HT1080 (cell line): ENCODE results near the gene OR8B8. TPM values are rescaled to one million over a fixed set of nuclear protein-coding genes. Genes with fewer than 3 reads are reported as not detected.
"Not testable (repeated sequence)": the region's sequence is repeated elsewhere in the genome, so short reads cannot be mapped to it uniquely, and the experiment has no call there.

Source experiments
- DNase-seq: peaks from one replicate; pipeline ENCODE4 v3.0.0-alpha.2; 2015; ENCODE audit warnings: low read depth
- total RNA-seq: library from RNA; depleted of rRNA; stranded (reverse); fragments of >200 nt; shearing (Covaris generic); gene quantifications from 2 replicates; pipeline ENCODE4 v1.2.3, GENCODE V29; 2014; rRNA removed

Gene OR8B8
- total RNA-seq, 1 experiment from 2014 or later, result not detected

DNA sequence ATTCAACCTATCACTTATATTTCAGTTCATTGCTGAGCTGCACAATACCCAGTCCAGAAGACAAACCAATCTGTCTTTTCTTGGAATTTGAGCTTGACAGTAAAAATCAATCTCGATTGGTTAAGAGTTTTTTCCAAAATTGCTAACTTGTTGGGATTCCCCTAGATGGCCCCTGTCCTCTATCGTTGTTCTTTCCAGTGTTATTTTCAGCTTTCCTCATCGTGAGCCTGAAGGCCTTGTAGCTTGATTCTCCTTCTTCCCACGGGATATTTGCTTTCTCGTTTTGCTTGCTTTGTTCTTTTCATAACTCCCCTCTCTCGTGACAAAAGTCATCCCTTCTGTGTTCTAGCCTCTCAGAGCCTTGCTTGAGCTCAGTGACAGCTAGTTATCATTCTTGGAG is 3.1 kb downstream of the OR8B8 start:
- no peak for DNase-seq

DNA sequence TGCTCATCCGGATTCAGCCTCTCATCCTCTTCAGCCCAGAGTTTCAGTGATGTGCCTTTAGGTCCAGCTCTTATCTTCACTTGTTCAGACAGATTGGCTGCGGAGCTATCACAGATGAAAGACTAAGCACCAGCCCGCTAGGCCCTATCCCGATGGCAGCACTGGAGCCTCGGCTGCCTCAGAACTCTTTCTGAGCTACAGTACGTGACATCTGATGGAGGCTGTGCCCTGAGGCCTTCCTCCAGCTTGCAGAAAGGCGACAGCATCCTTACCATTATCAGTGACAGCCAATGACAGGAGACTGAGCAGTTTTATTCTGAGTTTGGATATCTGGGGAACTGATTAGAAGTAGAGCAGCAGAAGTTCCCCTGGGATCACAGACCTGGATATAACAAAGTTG is 4.0 kb downstream of the OR8B8 start:
- no peak for DNase-seq

DNA sequence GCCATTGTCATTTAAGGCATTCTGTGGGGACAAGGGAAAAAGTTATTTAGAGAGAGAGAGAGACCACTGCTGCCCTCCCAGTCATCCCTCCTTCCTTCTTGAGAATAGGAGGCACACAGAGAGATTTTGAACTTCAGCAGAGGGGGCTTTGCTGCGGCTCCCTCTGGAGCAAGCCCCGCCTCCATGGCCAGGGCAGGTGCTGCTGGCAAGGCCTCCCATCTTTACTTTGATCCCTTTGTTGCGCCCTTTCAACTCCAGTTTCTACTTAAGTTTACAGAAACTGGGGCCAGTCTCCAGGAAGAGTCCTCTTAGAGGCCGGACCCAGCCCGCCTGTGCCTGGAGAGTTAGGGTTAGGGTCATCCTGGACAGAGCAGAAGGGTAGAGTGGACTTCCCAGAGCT is 4.4 kb downstream of the OR8B8 start:
- DNase-seq, result no peak

DNA sequence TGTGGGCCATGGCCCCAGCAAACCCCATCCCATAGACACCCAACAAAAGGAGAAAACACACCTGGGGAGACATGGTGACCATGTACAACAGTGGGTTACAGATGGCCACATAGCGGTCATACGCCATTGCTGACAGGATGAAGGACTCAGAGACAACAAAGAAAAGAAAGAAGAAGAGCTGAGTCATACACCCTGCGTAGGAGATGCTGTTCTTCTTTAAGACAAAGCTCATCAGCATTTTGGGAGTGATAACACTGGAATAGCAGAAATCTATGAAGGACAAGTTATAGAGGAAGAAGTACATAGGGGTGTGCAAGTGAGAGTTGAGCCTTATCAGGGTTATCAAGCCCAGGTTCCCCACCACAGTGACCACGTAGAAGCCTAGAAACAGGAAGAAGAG is 4.9 kb downstream of the OR8B8 start:
- no peak for DNase-seq

DNA sequence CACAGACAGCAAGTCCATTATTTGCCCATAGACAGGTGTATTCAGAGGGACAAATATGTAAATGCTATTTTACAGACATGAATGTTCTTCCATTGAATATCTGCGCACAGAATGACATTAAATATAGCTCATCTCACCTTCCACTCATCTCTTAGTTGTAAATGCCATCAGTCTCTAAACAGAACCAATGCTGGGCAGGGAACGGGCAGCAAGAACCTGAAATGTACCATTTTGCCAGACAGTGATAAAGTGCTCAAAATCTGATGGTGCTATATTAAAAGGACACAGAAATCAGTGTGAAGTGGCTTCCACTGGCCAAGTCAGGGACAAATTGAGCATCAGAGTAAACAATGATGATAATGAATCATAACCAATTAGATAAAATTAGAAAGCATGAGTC is 10.8 kb downstream of the OR8B8 start:
- no peak for DNase-seq

DNA sequence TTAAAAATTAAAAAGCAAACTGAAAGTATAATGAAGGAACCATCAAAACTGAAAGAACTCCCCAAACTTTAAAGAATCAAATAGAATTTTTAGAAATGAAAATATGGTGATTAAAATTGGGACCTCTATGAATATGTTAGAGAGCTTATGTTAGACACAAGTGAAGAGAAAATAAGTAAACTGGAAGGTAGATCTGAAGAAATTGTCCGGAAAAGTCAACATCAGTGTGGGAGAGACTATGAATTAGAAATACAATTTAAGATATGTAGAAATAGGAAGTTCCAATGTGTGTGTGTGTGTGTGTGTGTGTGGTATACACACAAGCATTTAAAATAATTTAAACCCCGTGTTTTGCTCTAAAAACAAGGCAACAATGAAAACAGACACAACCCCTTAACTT is 15.9 kb downstream of the OR8B8 start:
- no peak for DNase-seq

DNA sequence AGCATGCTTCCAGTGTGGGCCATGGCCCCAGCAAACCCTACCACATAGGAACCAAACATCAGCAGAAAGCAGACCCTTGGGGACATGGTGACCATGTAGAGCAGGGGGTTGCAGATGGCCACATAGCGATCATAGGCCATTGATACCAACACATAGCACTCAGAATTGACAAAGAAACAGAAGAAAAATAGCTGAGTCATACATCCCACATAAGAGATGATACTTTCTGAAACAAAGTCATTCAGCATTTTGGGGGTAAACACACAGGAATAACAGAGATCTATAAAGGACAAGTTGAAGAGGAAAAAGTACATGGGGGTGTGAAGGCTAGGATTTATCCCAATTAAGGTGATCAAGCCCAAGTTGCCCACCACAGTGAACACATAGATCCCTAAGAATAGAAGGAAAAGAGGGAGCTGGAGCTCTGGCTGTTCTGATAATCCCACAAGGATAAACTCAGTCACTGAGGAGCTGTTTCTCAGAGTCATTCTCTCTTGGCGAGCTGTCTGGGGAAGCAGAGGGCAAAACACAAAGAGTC is 21.0 kb downstream of the OR8B8 start, which contains the start of gene OR8B4:
Gene OR8B4 (minus strand): TSS at position 488 of the 538 bp plus-strand sequence. CDS start 0 bp downstream, at position 488.
- DNase-seq, result no peak

DNA sequence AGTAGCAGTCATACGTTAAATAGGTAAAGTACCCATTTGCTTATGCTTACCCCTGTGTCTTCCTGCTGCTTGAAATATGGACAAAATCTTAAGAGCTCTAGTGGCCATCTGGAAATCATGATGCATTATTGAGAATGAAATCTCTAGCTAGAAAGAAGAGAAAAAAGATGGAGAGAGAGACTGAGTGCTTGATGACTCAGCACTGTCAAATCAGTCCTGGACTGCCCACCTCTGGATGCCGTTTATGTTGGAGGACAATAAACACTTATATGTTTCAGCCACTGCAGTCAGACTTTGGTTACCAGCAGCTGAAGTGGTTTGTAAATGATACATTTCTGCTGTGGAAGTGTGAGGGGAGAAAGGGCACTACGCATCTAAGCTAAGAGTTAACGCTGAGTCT is 24.5 kb downstream of the OR8B8 start:
- DNase-seq, result no peak

DNA sequence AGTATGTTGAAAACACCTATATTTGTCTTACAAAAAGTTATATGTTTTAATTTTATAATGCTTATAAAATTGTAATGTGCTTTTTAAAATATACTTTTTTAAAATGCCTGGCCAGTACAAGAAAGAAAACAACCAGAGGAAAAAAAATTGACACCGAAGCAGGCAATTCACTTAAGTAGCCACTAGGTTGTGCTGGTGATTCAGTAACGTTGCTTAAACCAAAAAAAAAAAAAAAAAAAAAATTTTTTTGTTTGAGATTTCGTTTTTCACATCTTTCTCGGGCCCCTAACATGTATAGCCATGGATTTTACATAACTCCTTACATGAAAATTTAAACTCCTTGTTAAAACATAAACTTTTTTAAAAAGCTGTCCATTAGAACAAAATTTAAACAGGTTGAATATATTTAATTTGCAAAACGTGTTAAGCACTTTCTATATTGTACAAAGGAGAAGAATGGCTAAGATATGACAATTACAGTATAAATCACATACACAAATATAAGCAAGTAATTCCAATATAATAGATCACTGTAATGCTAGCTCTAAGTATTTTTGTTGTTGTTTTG is 30.1 kb downstream of the OR8B8 start:
- peak; percentile 19 for DNase-seq

DNA sequence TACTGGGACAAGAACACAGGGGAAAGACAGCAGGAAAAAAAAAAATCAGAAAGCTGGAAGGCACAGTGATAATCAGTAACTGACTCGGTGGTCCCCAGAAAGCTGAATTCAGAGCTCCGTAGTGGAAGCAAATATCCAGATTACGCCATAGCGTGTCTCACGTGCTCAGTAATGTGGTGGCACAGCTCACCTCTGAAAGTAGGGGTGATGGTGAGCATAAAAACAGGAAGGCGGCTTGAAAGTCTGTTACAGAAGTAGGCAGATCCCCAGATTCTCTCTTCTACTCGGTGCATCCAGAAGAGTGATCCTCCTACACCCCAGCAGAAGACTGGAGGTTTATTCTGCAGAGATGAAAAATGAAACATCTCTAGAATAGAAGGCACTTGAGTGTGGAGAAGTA is 35.6 kb downstream of the OR8B8 start:
- DNase-seq, result no peak

DNA sequence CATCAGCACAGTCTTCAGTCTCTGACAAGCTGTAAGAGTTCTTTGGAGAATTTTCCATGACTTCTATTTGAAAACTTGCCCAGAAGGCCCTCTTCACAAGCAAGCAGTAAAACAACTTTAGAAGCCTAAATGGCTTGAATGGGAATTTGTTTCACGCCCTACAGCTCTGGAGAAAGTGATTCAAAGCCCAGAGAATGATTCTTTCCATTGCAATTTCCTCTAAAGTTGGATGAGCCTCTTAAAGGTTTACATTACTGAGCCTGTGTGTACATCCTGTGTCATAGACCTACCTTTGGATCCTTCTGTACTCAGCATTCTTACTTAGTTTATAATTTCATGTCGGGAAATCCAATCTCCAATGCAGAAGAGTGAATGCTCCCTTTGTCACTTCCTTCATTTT is 39.9 kb downstream of the OR8B8 start:
- peak; percentile 65 for DNase-seq

DNA sequence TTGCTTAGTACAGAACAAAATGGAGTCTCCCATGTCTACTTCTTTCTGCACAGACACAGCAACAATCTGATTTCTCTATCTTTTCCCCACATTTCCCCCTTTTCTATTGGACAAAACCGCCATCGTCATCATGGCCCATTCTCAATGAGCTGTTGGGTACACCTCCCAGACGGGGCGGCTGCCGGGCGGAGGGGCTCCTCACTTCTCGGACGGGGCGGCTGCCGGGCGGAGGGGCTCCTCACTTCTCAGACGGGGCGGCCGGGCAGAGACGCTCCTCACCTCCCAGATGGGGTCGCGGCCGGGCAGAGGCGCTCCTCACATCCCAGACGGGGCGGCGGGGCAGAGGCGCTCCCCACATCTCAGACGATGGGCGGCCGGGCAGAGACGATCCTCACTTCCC is 42.3 kb downstream of the OR8B8 start:
- not testable (repeated sequence) for DNase-seq

DNA sequence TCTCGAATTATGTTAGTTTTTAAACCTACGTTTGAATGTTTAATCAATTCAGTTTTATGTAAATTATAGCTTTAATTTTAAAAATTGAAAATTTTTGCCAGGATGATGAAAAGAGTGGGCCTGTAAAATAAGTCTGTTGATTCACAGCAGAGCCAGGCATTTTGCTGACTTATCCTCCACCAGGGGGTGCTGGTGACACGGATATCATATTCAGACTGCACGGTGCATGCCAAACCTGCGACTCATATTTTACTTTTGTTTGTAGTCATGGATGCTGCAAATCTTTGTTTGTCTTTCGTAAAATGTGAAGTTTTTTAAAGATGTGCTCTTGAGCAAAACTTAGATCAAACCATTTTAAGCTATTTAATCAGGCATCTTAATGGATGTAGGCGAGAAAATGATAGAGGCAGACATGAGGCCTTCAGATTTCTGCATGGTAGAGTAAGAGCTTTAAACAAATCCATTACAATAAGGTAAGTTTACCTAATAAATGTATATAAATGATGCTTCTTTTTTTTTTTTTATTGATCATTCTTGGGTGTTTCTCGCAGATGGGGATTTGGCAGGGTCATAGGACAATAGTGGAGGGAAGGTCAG is 43.1 kb downstream of the OR8B8 start:
- DNase-seq, result peak; percentile 57

DNA sequence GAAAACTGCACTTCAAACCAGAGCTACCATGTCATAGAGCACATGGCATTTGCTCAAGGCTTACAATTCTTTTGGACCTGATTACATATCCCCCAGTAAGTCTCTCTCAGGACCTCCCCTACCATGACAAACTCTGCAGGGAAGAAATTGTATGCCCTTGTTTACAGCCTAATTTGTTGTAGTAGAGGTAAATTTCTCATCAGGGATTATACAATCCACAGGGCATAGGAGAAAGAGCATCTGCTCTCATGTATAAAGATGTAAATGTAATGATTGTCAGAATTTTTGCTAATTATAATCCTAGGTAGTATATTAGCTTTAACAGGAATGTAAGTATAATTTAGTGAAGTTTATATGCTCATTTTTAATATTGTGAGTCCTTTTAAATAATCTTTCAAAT is 46.6 kb downstream of the OR8B8 start, which contains the start of gene OR8B3:
Gene OR8B3 (minus strand): TSS at position 101 of the 400 bp plus-strand sequence. CDS start 1,673 bp downstream, outside the sequence.
- no peak for DNase-seq

DNA sequence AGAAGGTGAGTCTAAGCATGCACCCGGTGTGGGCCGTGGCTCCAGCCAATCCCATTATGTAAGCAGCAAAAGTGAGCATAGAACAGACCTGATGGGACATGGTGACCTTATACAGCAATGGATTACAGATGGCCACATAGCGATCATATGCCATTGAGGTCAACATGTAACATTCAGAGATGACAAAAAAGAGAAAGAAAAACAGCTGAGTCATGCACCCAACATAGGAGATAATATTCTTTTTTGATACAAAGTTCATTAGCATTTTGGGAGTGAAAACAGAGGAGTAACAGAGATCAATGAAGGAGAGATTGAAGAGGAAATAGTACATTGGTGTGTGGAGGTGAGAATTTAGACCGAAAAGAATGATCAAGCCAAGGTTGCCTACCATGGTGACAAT is 48.6 kb downstream of the OR8B8 start:
- DNase-seq, result not testable (repeated sequence)

DNA sequence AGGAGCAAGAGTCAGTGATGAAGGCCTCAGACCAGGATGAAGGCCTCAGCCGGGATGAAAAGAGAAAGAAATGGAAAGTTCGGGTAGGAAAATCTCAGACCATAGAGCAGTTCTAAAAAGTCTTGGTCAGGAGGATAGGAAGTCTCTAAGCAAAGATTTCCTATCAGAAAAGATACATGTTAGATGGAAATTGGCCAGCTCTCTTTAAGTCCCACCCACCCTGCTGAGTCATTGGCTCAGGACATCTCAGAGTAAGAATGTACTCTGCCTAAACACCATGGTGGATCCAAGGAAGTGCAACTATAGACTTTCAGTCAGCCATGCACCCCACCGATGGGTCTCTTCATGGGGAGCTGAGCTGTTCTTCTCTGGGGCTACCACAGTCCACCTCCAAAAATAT is 51.1 kb downstream of the OR8B8 start:
- peak; percentile 25 for DNase-seq

Other genes starting within 250 kb of the OR8B8 start
- gene OR8G1, start 204.6 kb downstream of the OR8B8 start, total RNA-seq, result not detected in 2 replicates
- gene OR8G5, start 189.3 kb downstream of the OR8B8 start, total RNA-seq, result not detected in 2 replicates
- not detected in 2 replicates for gene OR8D1, start 131.7 kb downstream of the OR8B8 start, total RNA-seq
- not detected in 2 replicates for gene OR8D2, start 125.5 kb downstream of the OR8B8 start, total RNA-seq
- gene OR8B2, start 61.2 kb downstream of the OR8B8 start, total RNA-seq, result not detected in 2 replicates
- not detected in 2 replicates for gene OR8B3, start 46.7 kb downstream of the OR8B8 start, total RNA-seq
- not detected in 2 replicates for gene OR8B4, start 20.8 kb downstream of the OR8B8 start, total RNA-seq
- not detected in 2 replicates for gene OR8B12, start 98.0 kb upstream of the OR8B8 start, total RNA-seq
- not detected in 2 replicates for gene OR8A1, start 124.3 kb upstream of the OR8B8 start, total RNA-seq
- not detected in 2 replicates for gene PANX3, start 165.7 kb upstream of the OR8B8 start, total RNA-seq
- gene TBRG1, start 177.2 kb upstream of the OR8B8 start, total RNA-seq, result 42.9 and 52.7 TPM in 2 replicates
- gene SIAE, start 228.0 kb upstream of the OR8B8 start, total RNA-seq, result 4.3 and 5.5 TPM in 2 replicates
- gene SPA17, start 228.2 kb upstream of the OR8B8 start, total RNA-seq, result 17.4 and 17.7 TPM in 2 replicates